ENCODE data around the gene KCNQ1.

KCNQ1 gene

GRCh38 chr11:2683806-2684205 is 239.0 kb downstream of the KCNQ1 start:
- Histone ChIP-seq H3K9ac (no peak overlapping the region), H3K9me3 (replicated peaks in 1 of 11) (no peaks in the 10 kb centered on the region), H3K27me3 (no peaks in the 10 kb centered on the region), H3K27ac (no peak overlapping the region), H4K20me1 (peaks cover 38 to 92% (median 66%) of the 10 kb centered on the region in 11 experiments; a peak in 19 of 22 replicates), H3K4me3 (no peak overlapping the region), H3K4me1 (peaks cover 29 to 56% (median 42%) of the 10 kb centered on the region in 10 experiments), H3K36me3 (peaks cover 0 to 62% (median 26%) of the 10 kb centered on the region in 11 experiments; a peak in 11 of 22 replicates), H3K4me2 (no peak overlapping the region)
- no peak for TF ChIP-seq Cebpa-rat (IDR thresholded peaks at IDR 0.05)

DNA sequence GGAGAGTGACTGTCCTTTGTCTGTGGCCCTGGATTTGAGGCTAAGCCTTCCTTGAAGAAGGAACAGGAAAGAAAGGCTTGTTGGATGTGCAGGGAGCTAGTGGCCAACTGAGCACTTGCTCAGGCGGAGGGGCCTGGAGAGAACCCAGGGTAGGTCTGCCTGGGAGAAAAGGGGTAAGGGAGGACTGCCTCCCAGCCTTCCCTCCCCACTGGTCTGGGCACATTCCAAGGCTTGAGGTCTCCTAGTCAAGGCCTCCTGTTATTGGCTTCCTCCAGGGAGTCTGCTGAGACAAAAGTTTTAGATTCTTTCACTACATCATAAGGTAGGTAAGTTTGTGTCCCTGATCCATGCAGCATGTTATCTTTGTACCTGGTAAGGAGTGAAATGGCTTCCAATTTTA is 239.8 kb downstream of the KCNQ1 start:
- H3K9ac ChIP-seq = no peak overlapping the region
- peaks cover 0 to 64% (median 27%) of the 10 kb centered on the region in 11 experiments; a peak in 11 of 22 replicates for H3K36me3 ChIP-seq

GRCh38 chr11:2685051-2685450 is 240.2 kb downstream of the KCNQ1 start:
- peaks cover 50 to 94% (median 79%) of the 10 kb centered on the region in 11 experiments; a peak in 20 of 22 replicates for H4K20me1 ChIP-seq
- TF ChIP-seq Cebpa-rat (IDR thresholded peaks at IDR 0.05) = no peak
- H3K4me1 ChIP-seq = peaks cover 35 to 60% (median 50%) of the 10 kb centered on the region in 10 experiments
- no peak overlapping the region for H3K27ac ChIP-seq
- H3K36me3 ChIP-seq = peaks cover 0 to 67% (median 27%) of the 10 kb centered on the region in 11 experiments; a peak in 11 of 22 replicates
- H3K4me2 ChIP-seq = no peak overlapping the region
- H3K9ac ChIP-seq = no peak overlapping the region
- no peak overlapping the region for H3K4me3 ChIP-seq
- no peaks in the 10 kb centered on the region for H3K9me3 ChIP-seq (replicated peaks in 1 of 11)
- H3K27me3 ChIP-seq = no peaks in the 10 kb centered on the region

More for the DNA sequence above, 239.8 kb downstream of the KCNQ1 start:
- Histone ChIP-seq H3K27me3 (no peaks in the 10 kb centered on the region), H4K20me1 (peaks cover 45 to 92% (median 74%) of the 10 kb centered on the region in 11 experiments; a peak in 19 of 22 replicates), H3K4me3 (no peak overlapping the region), H3K27ac (no peak overlapping the region), H3K4me1 (peaks cover 30 to 56% (median 46%) of the 10 kb centered on the region in 10 experiments), H3K9me3 (replicated peaks in 1 of 11) (no peaks in the 10 kb centered on the region), H3K4me2 (no peak overlapping the region)
- no peak for TF ChIP-seq Cebpa-rat (IDR thresholded peaks at IDR 0.05)

GRCh38 chr11:2685566-2686359 is 241.0 kb downstream of the KCNQ1 start:
- TF ChIP-seq Cebpa-rat (IDR thresholded peaks at IDR 0.05) = no peak
- no peak overlapping the region for H3K9ac ChIP-seq
- H3K9me3 ChIP-seq (replicated peaks in 1 of 11) = no peaks in the 10 kb centered on the region
- no peak overlapping the region for H3K4me2 ChIP-seq
- no peaks in the 10 kb centered on the region for H3K27me3 ChIP-seq
- H4K20me1 ChIP-seq = peaks cover 57 to 100% (median 86%) of the 10 kb centered on the region in 11 experiments; a peak in 20 of 22 replicates
- no peak overlapping the region for H3K4me3 ChIP-seq
- H3K36me3 ChIP-seq = peaks cover 0 to 70% (median 27%) of the 10 kb centered on the region in 11 experiments; a peak in 12 of 22 replicates
- peaks cover 41 to 66% (median 57%) of the 10 kb centered on the region in 10 experiments for H3K4me1 ChIP-seq
- no peak overlapping the region for H3K27ac ChIP-seq

DNA sequence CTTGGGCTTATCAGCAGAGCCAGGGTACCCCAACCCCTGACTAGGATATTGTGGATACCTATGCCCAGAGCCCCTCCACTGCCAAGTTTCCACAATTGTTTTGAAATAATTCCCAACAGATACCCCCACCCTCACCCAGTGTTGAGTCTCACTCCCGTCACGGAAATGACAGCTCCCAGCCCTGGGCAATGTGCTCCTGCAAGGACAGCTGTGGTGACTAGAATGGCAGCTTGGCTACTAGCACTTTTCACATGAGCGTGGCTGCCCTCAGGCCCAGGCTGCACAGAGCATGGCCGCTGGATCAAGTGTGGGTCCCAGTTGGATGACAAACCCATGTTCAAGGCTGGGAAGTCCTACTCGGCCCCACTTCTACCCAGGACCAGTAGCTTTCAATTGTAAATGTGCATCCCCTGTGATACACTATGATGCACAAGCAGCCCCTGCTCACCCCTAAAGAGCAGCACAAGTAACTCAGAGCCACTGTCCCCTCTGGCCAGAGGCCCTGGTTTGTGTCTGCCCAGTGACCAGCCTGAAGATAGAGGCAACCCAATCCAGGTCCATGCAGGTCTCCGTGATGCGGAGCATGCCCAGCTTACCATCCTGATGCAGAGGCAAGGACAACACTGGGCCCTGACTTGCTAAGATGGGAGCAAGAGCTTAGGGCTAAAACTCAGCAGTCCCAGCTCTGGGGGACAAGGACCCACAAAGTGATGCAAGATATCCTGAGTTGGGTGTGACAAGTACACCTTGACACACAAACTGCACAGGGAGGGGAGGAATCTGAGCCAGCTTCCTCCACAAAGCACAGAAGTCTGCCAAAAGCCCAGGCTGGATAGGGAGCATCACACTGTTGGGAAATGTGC is 241.8 kb downstream of the KCNQ1 start:
- Histone ChIP-seq H3K27ac (no peak overlapping the region), H3K4me2 (no peak overlapping the region), H3K4me1 (peaks cover 41 to 66% (median 57%) of the 10 kb centered on the region in 10 experiments), H3K9ac (no peak overlapping the region), H3K9me3 (replicated peaks in 1 of 11) (no peaks in the 10 kb centered on the region), H4K20me1 (peaks cover 63 to 100% (median 94%) of the 10 kb centered on the region in 11 experiments; a peak in 20 of 22 replicates), H3K4me3 (no peak overlapping the region), H3K36me3 (peaks cover 0 to 72% (median 27%) of the 10 kb centered on the region in 11 experiments; a peak in 12 of 22 replicates), H3K27me3 (no peaks in the 10 kb centered on the region)
- no peak for TF ChIP-seq Cebpa-rat (IDR thresholded peaks at IDR 0.05)

DNA sequence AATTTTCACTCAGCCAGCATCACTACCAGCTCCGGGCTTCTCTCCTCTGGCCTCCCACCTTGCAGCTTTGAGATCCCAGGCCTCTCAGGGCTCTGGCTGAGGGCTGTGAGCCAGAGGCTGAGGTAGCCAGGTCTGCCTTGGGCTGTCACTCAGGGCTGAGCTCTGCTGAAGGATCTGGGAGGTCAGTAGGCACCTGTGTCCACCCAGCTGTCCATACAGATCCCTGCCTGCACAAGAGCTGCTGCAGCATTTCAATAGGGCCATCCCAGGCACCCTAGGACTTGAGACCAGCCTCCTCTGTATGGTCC is 242.4 kb downstream of the KCNQ1 start:
- Histone ChIP-seq H3K9me3 (replicated peaks in 1 of 11) (no peaks in the 10 kb centered on the region), H3K4me3 (no peak overlapping the region), H3K27me3 (no peaks in the 10 kb centered on the region), H3K36me3 (peaks cover 0 to 72% (median 27%) of the 10 kb centered on the region in 11 experiments; a peak in 12 of 22 replicates), H3K27ac (no peak overlapping the region), H3K4me2 (no peak overlapping the region), H3K9ac (no peak overlapping the region), H3K4me1 (peaks cover 41 to 66% (median 57%) of the 10 kb centered on the region in 10 experiments), H4K20me1 (peaks cover 69 to 100% (median 97%) of the 10 kb centered on the region in 11 experiments; a peak in 20 of 22 replicates)
- TF ChIP-seq Cebpa-rat (IDR thresholded peaks at IDR 0.05) = no peak

- no peaks in the 10 kb centered on the region for H3K9me3 ChIP-seq (replicated peaks in 1 of 11)
- TF ChIP-seq Cebpa-rat (IDR thresholded peaks at IDR 0.05) = no peak
- H3K4me1 ChIP-seq = peaks cover 46 to 66% (median 57%) of the 10 kb centered on the region in 10 experiments
- H3K27ac ChIP-seq = peak overlapping the region in 2 of 11 experiments; percentile 40 to 77; a peak in 1 of 22 replicates
- H3K4me3 ChIP-seq = no peak overlapping the region
- H4K20me1 ChIP-seq = peaks cover 74 to 100% (median 99%) of the 10 kb centered on the region in 11 experiments; a peak in 20 of 22 replicates
- H3K9ac ChIP-seq = no peak overlapping the region
- H3K27me3 ChIP-seq = no peaks in the 10 kb centered on the region
- H3K36me3 ChIP-seq = peaks cover 0 to 67% (median 26%) of the 10 kb centered on the region in 11 experiments; a peak in 12 of 22 replicates
- peak overlapping the region in 9 of 11 experiments; percentile 2 to 94 (median 82); a peak in 10 of 22 replicates for H3K4me2 ChIP-seq
Measured at GRCh38 chr11:2687782-2688191, 243.0 kb downstream of the KCNQ1 start.

DNA sequence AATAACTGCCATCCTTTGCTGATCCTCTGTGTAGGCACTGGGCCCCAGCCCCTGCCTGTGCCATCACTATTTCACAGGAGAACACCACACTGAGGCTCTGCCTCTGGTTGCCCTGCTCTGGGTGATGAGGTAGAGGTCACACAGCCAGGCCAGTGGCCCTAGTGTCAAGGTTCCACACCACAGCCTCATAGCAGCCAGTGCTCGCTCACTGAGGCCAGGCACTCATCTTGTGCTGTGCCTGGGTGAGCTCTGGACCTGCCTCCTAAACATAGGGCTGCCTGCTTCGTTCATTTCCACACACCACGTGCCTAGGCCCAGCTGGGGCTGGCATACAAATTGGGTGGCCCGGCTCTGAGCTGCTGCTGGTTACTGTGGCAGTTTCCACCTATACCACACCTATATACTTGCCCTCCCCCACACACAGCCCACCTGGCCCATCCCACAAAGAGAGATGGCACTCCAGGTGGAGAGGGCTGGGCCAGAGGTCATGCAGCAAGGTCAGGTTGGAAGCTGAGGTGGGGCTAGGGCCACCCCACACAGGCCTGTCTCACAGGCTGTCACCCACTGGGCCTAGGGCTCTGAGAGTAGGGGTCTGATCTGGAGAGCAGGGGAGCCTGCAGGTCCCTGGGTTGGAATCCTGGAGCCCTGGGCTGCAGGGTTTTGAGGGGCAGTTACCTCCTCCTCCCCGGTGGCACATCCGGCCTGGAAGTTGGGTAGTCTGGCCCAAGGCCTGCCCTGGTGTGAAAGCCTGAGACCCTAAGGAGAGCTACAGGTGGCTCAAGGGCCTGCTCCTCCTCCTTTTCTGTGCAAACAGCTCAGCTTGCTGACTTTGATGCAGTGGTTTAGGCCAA is 243.8 kb downstream of the KCNQ1 start:
- Histone ChIP-seq H3K9ac (peak overlapping the region in 3 of 11 experiments; percentile 4 to 35 (median 7); a peak in 3 of 22 replicates), H3K27ac (peak overlapping the region in 4 of 11 experiments; percentile 12 to 77 (median 28); a peak in 3 of 22 replicates), H3K27me3 (no peaks in the 10 kb centered on the region), H4K20me1 (peaks cover 78 to 100% (median 99%) of the 10 kb centered on the region in 11 experiments; a peak in 20 of 22 replicates), H3K36me3 (peaks cover 0 to 59% (median 22%) of the 10 kb centered on the region in 11 experiments; a peak in 12 of 22 replicates), H3K9me3 (replicated peaks in 1 of 11) (no peaks in the 10 kb centered on the region), H3K4me2 (peak overlapping the region; percentile 4 to 94 (median 82); a peak in 18 of 22 replicates), H3K4me3 (no peak overlapping the region), H3K4me1 (peaks cover 54 to 70% (median 61%) of the 10 kb centered on the region in 10 experiments)
- no peak for TF ChIP-seq Cebpa-rat (IDR thresholded peaks at IDR 0.05)
